Retinal pigment epithelial cell (primary cell): ENCODE measurements around the gene ADGRL3.
"Not testable (repeated sequence)": the region's sequence is repeated elsewhere in the genome, so short reads cannot be mapped to it uniquely, and the experiment has no call there.

Experiments
- DNase-seq: peaks from one replicate; pipeline ENCODE4 v3.0.0-alpha.2; 2010; ENCODE audit warnings: low read depth
- H3K4me3 ChIP-seq: 2 replicates; pipeline ENCODE4 v1.5.1; 2011; ENCODE audit warnings: mild to moderate bottlenecking, low read length, control low read depth, moderate library complexity
- CTCF ChIP-seq: conservative IDR thresholded peaks from 2 replicates; pipeline ENCODE4 v1.5.1; 2011; ENCODE audit warnings: low read depth, low read length, control low read depth, inconsistent platforms

Gene ADGRL3

GRCh38 chr4:61359301-61359700 is 159.2 kb downstream of the ADGRL3 start:
- DNase-seq, result no peak
- no peak overlapping the region for H3K4me3 ChIP-seq
- TF ChIP-seq CTCF, result no peak

GRCh38 chr4:61372817-61373216 is 172.7 kb downstream of the ADGRL3 start:
- H3K4me3 ChIP-seq, DNase-seq: not testable (repeated sequence)

- peak; percentile 15 for DNase-seq
- no peak overlapping the region for H3K4me3 ChIP-seq
- no peak for TF ChIP-seq CTCF
Measured at GRCh38 chr4:61373901-61374440, 173.8 kb downstream of the ADGRL3 start.

GRCh38 chr4:61374447-61374891 is 174.3 kb downstream of the ADGRL3 start:
- no peak for TF ChIP-seq CTCF
- peak; percentile 79 for DNase-seq
- H3K4me3 ChIP-seq, result no peak overlapping the region

- TF ChIP-seq CTCF, result no peak
Measured at GRCh38 chr4:61375301-61375700, 175.2 kb downstream of the ADGRL3 start.

GRCh38 chr4:61376301-61376700 is 176.2 kb downstream of the ADGRL3 start:
- no peak for TF ChIP-seq CTCF
- H3K4me3 ChIP-seq, result no peak overlapping the region
- no peak for DNase-seq

More at GRCh38 chr4:61375301-61375700, 175.2 kb downstream of the ADGRL3 start:
- no peak for DNase-seq
- no peak overlapping the region for H3K4me3 ChIP-seq

- no peak for TF ChIP-seq CTCF
- no peak overlapping the region for H3K4me3 ChIP-seq
- no peak for DNase-seq
Measured at GRCh38 chr4:61379406-61379805, 179.3 kb downstream of the ADGRL3 start.
